Posterior vena cava (tissue), 2 donors: ENCODE measurements around the gene ARL2BP. TPM values are rescaled to one million over a fixed set of nuclear protein-coding genes. Genes with fewer than 3 reads are reported as not detected.
"Not testable (repeated sequence)": the region's sequence is repeated elsewhere in the genome, so short reads cannot be mapped to it uniquely, and the experiment has no call there.

Source experiments
- DNase-seq: peaks from one replicate; pipeline ENCODE4 v3.0.0-alpha.2; 2020; ENCODE audit warnings: low spot score
- intact Hi-C, 2 donors: fragments of 100-400 bp; cut with DNase I; formaldehyde crosslinking; loops; one replicate each; pipeline versions ENCODE4 v1.14.1 to v1.14.2; 2022 to 2023
- total RNA-seq, 2 donors: library from RNA; stranded (reverse); fragmentation: NEBNext Ultra II Directional; extraction: Animal tissue kit (Norgen Biotek cat#: 25700); gene quantifications; one replicate each; pipeline ENCODE4 v1.2.1, GENCODE V29; 2021
- donor health status: DM: yes; HTN: yes; CAD: no.
- donor health status: DM: yes; HTN: yes; CAD: no.

Gene ARL2BP
- total RNA-seq, 2 donors from 2014 or later: 48.4 to 49.6 TPM

- intact Hi-C loops: no loop called here
- no peak for DNase-seq
Observed at GRCh38 chr16:57258910-57259475, 13.9 kb downstream of the ARL2BP start.

GRCh38 chr16:57260294-57260929 is 15.4 kb downstream of the ARL2BP start:
- DNase-seq: peak; percentile 68
- intact Hi-C loops: no loop called here

- intact Hi-C loops: no loop called here
- peak; percentile 44 for DNase-seq
Observed at GRCh38 chr16:57261806-57262205, 16.7 kb downstream of the ARL2BP start.

GRCh38 chr16:57262841-57263540 is 17.9 kb downstream of the ARL2BP start:
- DNase-seq: peak; percentile 74
- intact Hi-C loops: no loop called here

GRCh38 chr16:57263541-57264351 is 18.7 kb downstream of the ARL2BP start:
- intact Hi-C loops: no loop called here

GRCh38 chr16:57264381-57264780 is 19.3 kb downstream of the ARL2BP start:
- peak; percentile 57 for DNase-seq

More at GRCh38 chr16:57263541-57264351, 18.7 kb downstream of the ARL2BP start:
- peak; percentile 44 for DNase-seq

GRCh38 chr16:57264950-57265371 is 19.9 kb downstream of the ARL2BP start:
- DNase-seq: peak; percentile 59
- intact Hi-C loops: no loop called here

More at GRCh38 chr16:57264381-57264780, 19.3 kb downstream of the ARL2BP start:
- intact Hi-C loops: no loop called here

GRCh38 chr16:57265850-57266530 is 20.9 kb downstream of the ARL2BP start:
- DNase-seq: peak; percentile 84
- intact Hi-C loops: no loop called here

GRCh38 chr16:57266531-57267260 is 21.6 kb downstream of the ARL2BP start:
- intact Hi-C loops: no loop called here

GRCh38 chr16:57267343-57267742 is 22.3 kb downstream of the ARL2BP start:
- intact Hi-C loops: not testable (repeated sequence)

More at GRCh38 chr16:57266531-57267260, 21.6 kb downstream of the ARL2BP start:
- DNase-seq: peak; percentile 5

GRCh38 chr16:57268804-57269800 is 24.0 kb downstream of the ARL2BP start:
- intact Hi-C loops: no loop called here

More at GRCh38 chr16:57267343-57267742, 22.3 kb downstream of the ARL2BP start:
- not testable (repeated sequence) for DNase-seq

GRCh38 chr16:57270221-57271062 is 25.4 kb downstream of the ARL2BP start:
- DNase-seq: no peak
- intact Hi-C loops: no loop called here

More at GRCh38 chr16:57268804-57269800, 24.0 kb downstream of the ARL2BP start:
- DNase-seq: no peak

GRCh38 chr16:57271063-57271345 is 25.9 kb downstream of the ARL2BP start:
- no peak for DNase-seq
- intact Hi-C loops: no loop called here

- intact Hi-C loops: no loop called here
- no peak for DNase-seq
Observed at GRCh38 chr16:57271867-57272495, 26.9 kb downstream of the ARL2BP start.

- intact Hi-C loops: no loop called here
- DNase-seq: no peak
Observed at GRCh38 chr16:57273359-57273758, 28.3 kb downstream of the ARL2BP start.

GRCh38 chr16:57273826-57274225 is 28.8 kb downstream of the ARL2BP start:
- intact Hi-C loops: no loop called here
- no peak for DNase-seq
